Kidney (tissue), 14 donors: ENCODE measurements around the gene SORCS2. TPM values are rescaled to one million over a fixed set of nuclear protein-coding genes. Genes with fewer than 3 reads are reported as not detected.

ENCODE experiments used
- DNase-seq, 5 donors: peaks; one replicate each; pipeline ENCODE4 v3.0.0-alpha.2; 2013 to 2020
- FAIRE-seq: peaks from 2 replicates; lab custom pipeline; 2012; peaks lifted over from hg19 to GRCh38; lab: Jason Lieb, UNC
- H3K27ac ChIP-seq, 2 donors: one replicate each; pipeline ENCODE4 v1.7.0; 2013; ENCODE audit warnings: low read depth in 2 of 2, low read length in 2 of 2, inconsistent platforms in 1 of 2
- H3K27me3 ChIP-seq: one replicate; pipeline ENCODE4 v1.7.1; 2013; ENCODE audit warnings: low read length, inconsistent platforms; ENCODE audit not compliant: control insufficient read depth, insufficient read depth
- H3K36me3 ChIP-seq, 3 donors: one replicate each; pipeline versions ENCODE4 v1.7.0 to v1.7.1; 2013; ENCODE audit warnings: low read length in 3 of 3, control low read depth in 1 of 3, inconsistent platforms in 1 of 3; ENCODE audit not compliant: insufficient read depth in 3 of 3, control insufficient read depth in 2 of 3
- H3K4me1 ChIP-seq, 3 donors: one replicate each; pipeline versions ENCODE4 v1.7.0 to v1.7.1; 2013; ENCODE audit warnings: low read length in 3 of 3, inconsistent platforms in 1 of 3, low read depth in 1 of 3; ENCODE audit not compliant: control insufficient read depth in 2 of 3, insufficient read depth in 2 of 3
- H3K4me3 ChIP-seq, 3 donors: one replicate each; pipeline versions ENCODE4 v1.7.0 to v1.8.1; 2013; ENCODE audit warnings: low read length in 3 of 3, control low read depth in 1 of 3, inconsistent platforms in 1 of 3
- H3K9ac ChIP-seq, 3 donors: one replicate each; pipeline versions ENCODE4 v1.7.0 to v1.7.1; 2013; ENCODE audit warnings: low read length in 3 of 3, control low read depth in 1 of 3, inconsistent platforms in 1 of 3
- H3K9me3 ChIP-seq, 3 donors: one replicate each; pipeline versions ENCODE4 v1.7.0 to v1.7.1; 2013; ENCODE audit warnings: low read length in 3 of 3, control low read depth in 1 of 3, inconsistent platforms in 1 of 3; ENCODE audit not compliant: control insufficient read depth in 2 of 3, insufficient read depth in 1 of 3
- intact Hi-C: fragments of 100-400 bp; cut with DNase I; formaldehyde crosslinking; loops from one replicate; pipeline ENCODE4 v1.11.1; 2022
- polyA plus RNA-seq: library from polyadenylated mRNA; stranded (reverse); fragments of 350-450 nt; fragmentation: Illumina TruSeq; extraction: RNeasy Lipid Tissue Mini Kit (QIAGEN cat#74804); gene quantifications from one replicate; pipeline ENCODE4 v1.2.3, GENCODE V29; 2014; ENCODE audit warnings: low read depth, low replicate concordance; ENCODE audit not compliant: insufficient read depth
- total RNA-seq: library from RNA; stranded (reverse); fragmentation: NEBNext Ultra II Directional; extraction: Animal tissue kit (Norgen Biotek cat#: 25700); gene quantifications from one replicate; pipeline ENCODE4 v1.2.1, GENCODE V29; 2021
- TF ChIP-seq, protein P1 (sequence below): IDR thresholded peaks from 3 replicates; pipeline ENCODE4 v1.5.1; 2012; ENCODE audit warnings: mild to moderate bottlenecking, moderate library complexity, borderline replicate concordance; ENCODE audit not compliant: insufficient read depth; ENCODE audit errors: extremely low read depth
- donor health status: control.
- donor health status: control.
- donor health status: control.
- donor health status: control.
- donor health status: control.
- donor health status: DM: yes; HTN: yes; CAD: no.
- donor health status: Normal renal cell carcinoma (clear cell type).

The SORCS2 gene
- total and polyA plus RNA-seq, 2 donors from 2014 or later, result 6.1 to 9.1 TPM

DNA sequence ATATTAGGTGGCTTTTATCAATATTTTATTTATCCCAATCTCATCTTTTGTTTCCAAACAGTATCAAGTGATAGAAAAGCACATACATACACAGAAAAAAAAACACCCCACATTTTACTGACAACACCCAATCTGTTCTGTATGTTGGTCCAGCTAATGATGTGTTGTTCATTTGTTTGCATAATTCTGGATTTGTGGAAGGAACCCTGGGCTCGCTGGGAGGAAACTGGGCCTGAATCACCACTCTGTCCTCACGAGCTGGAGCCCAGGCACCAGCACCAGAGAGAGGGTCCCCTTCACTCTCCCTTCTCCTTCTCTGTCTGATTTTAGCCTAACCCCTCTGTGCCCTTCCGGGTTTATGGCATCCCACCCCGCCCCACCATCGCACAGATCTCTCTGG lies 162.6 kb downstream of the SORCS2 start:
- TF ChIP-seq, protein P1, sequence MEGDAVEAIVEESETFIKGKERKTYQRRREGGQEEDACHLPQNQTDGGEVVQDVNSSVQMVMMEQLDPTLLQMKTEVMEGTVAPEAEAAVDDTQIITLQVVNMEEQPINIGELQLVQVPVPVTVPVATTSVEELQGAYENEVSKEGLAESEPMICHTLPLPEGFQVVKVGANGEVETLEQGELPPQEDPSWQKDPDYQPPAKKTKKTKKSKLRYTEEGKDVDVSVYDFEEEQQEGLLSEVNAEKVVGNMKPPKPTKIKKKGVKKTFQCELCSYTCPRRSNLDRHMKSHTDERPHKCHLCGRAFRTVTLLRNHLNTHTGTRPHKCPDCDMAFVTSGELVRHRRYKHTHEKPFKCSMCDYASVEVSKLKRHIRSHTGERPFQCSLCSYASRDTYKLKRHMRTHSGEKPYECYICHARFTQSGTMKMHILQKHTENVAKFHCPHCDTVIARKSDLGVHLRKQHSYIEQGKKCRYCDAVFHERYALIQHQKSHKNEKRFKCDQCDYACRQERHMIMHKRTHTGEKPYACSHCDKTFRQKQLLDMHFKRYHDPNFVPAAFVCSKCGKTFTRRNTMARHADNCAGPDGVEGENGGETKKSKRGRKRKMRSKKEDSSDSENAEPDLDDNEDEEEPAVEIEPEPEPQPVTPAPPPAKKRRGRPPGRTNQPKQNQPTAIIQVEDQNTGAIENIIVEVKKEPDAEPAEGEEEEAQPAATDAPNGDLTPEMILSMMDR, result no peak
- intact Hi-C loops, result no loop called here
- Histone ChIP-seq H3K9ac (no peak overlapping the region), H3K4me3 (no peak overlapping the region), H3K9me3 (no peaks in the 10 kb centered on the region), H3K27me3 (no peaks in the 10 kb centered on the region), H3K4me1 (no peaks in the 10 kb centered on the region), H3K36me3 (no peaks in the 10 kb centered on the region), H3K27ac (no peak overlapping the region)
- FAIRE-seq, result no peak
- peak in 1 of 5 donors; percentile 22 for DNase-seq

DNA sequence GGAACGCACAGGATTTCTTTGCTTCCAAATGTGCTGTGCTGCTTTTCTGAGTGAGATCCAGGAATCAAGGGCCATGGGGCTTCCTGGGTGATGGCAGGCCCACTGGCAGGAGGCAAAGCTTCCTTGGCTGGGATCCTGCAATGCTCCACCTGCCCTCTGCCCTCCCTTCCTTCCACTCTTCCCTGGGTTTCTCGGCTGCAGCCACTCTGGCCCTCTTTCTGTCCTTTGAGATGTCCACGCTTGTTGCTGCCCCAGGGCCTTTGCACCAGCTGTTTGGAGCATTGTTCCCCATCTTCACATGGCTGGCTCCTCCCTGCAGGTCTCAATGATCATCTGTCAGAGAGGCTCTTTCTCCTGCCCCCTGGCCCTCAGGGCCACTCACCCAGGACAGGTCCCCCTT lies 163.5 kb downstream of the SORCS2 start:
- Histone ChIP-seq H3K36me3 (no peaks in the 10 kb centered on the region), H3K27me3 (no peaks in the 10 kb centered on the region), H3K27ac (no peak overlapping the region), H3K9ac (no peak overlapping the region), H3K9me3 (no peaks in the 10 kb centered on the region), H3K4me3 (no peak overlapping the region), H3K4me1 (no peaks in the 10 kb centered on the region)
- no peak for FAIRE-seq
- peak in 1 of 5 donors; percentile 8 for DNase-seq
- TF ChIP-seq, protein P1, result no peak
- intact Hi-C loops, result no loop called here

DNA sequence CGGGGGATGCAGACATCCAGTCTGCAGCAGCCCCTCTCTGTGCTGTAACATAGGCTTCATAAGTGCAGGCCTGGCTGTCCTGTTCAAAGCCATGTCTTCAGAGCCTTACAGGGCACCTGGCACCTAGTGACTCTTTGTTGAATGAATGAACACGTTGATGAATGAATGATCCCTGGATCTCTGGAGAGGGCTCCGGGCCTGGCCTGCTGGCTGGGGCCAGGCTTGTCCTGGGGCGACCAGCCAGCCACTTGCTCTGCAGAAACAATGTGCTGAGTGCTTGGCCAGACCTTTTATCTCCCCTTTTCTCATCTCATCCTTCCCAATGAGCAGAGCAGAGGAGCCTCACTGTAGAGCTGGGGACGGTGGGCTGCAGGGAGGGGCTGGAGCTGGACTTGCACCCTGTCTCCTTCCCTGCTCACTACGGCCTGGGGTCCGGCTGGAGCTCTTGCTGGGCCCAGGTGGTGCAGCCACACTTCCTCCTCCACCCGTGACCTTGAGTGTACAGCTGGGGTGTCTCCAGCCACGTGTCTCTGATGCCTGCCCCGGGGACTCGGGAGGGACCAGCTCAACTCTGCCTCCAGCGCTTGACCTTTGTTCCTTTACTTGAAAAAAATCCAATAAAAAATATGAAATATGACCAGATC lies 164.5 kb downstream of the SORCS2 start:
- no peaks in the 10 kb centered on the region for H3K36me3 ChIP-seq

More for the DNA sequence above, 164.5 kb downstream of the SORCS2 start:
- Histone ChIP-seq H3K27ac (no peak overlapping the region), H3K4me3 (no peak overlapping the region), H3K27me3 (no peaks in the 10 kb centered on the region), H3K4me1 (no peaks in the 10 kb centered on the region), H3K9me3 (no peaks in the 10 kb centered on the region), H3K9ac (no peak overlapping the region)
- TF ChIP-seq, protein P1, result no peak
- intact Hi-C loops, result no loop called here
- FAIRE-seq (no peak), DNase-seq (peak in 1 of 5 donors; percentile 53)
